Skeletal muscle satellite cell (primary cell): ENCODE results near the gene CC2D1B. TPM values are rescaled to one million over a fixed set of nuclear protein-coding genes. Genes with fewer than 3 reads are reported as not detected.

Source experiments
- H3K27me3 ChIP-seq: 2 replicates; pipeline ENCODE4 v1.7.0; 2013; ENCODE audit warnings: low read length; ENCODE audit not compliant: control insufficient read depth, insufficient read depth
- H3K36me3 ChIP-seq: 2 replicates; pipeline ENCODE4 v1.7.0; 2013; ENCODE audit warnings: mild to moderate bottlenecking, control low read depth, low read length; ENCODE audit not compliant: insufficient read depth
- H3K4me1 ChIP-seq: 2 replicates; pipeline ENCODE4 v1.7.0; 2013; ENCODE audit warnings: low read length; ENCODE audit not compliant: control insufficient read depth, insufficient read depth
- H3K4me2 ChIP-seq: 2 replicates; pipeline ENCODE4 v1.7.0; 2013; ENCODE audit warnings: mild to moderate bottlenecking, low read length
- H3K4me3 ChIP-seq: 2 replicates; pipeline ENCODE4 v1.7.0; 2013; ENCODE audit warnings: low read length
- H3K9ac ChIP-seq: 2 replicates; pipeline ENCODE4 v1.7.0; 2013; ENCODE audit warnings: mild to moderate bottlenecking, low read depth, low read length, moderate library complexity
- H3K9me3 ChIP-seq: replicated peaks from 2 replicates; pipeline ENCODE4 v1.7.0; 2013; ENCODE audit warnings: mild to moderate bottlenecking, control low read depth, low read length
- total RNA-seq: library from RNA; depleted of rRNA; stranded (reverse); fragments of >200 nt; gene quantifications from 2 replicates; pipeline ENCODE4 v1.2.3, GENCODE V29; 2012; rRNA removed

Gene CC2D1B, protein sequence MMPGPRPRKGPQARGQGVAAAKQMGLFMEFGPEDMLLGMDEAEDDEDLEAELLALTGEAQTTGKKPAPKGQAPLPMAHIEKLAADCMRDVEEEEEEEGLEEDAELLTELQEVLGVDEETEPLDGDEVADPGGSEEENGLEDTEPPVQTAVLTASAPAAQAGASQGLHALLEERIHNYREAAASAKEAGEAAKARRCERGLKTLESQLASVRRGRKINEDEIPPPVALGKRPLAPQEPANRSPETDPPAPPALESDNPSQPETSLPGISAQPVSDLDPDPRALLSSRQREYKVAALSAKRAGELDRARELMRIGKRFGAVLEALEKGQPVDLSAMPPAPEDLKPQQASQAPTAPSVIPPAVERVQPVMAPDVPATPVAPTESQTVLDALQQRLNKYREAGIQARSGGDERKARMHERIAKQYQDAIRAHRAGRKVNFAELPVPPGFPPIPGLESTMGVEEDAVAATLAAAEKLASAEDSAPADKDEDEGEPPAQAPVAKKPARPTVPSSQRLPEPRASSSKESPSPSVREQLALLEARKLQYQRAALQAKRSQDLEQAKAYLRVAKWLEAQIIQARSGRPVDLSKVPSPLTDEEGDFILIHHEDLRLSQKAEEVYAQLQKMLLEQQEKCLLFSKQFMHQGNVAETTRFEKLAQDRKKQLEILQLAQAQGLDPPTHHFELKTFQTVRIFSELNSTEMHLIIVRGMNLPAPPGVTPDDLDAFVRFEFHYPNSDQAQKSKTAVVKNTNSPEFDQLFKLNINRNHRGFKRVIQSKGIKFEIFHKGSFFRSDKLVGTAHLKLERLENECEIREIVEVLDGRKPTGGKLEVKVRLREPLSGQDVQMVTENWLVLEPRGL
- total RNA-seq: 20.8 and 24.6 TPM in 2 replicates

DNA sequence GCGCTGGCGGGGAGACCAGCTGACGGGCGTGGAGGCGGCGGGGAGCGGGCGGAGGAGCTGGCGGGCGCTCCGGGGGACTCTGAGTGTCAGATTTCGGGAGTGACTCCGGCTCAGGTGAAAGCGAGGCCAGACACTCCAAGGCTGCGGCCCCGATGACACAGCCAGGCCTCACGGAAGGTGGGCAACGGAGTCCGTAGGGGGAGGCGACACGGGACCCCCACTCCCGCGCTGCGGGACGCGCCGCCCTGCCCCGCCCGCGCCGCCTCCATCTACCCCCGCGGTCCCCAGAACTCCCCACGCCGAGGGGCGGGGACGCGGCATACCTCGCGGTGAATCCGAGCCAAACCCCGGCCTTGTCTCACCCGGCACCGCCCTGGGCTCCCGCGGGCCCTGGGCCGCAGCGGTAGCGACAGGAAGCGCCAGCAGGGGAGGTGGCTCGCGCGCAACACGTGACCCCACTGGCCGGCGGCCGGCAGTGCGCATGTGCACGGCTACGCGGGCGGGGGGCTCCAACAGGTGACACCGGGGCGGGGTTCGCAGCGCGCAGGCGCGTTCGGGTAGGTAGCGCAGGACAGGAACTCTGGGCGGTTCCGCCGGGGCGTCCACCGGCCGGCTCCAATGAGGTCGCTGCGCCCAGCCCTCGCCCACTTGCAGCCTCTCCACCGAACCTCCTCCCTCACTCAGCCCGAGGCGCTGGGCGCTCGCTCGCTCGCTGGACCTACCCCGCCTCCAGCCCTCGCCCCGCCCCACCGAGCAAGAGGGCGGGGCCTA is at the start of gene CC2D1B:
Gene CC2D1B (minus strand): TSS at position 460 of the 771 bp plus-strand sequence. CDS start 1,585 bp downstream, outside the sequence.
- Histone ChIP-seq H3K4me3 (peak within 1 kb of the TSS; percentile 94), H3K27me3 (no peaks in the 10 kb centered on the region)

DNA sequence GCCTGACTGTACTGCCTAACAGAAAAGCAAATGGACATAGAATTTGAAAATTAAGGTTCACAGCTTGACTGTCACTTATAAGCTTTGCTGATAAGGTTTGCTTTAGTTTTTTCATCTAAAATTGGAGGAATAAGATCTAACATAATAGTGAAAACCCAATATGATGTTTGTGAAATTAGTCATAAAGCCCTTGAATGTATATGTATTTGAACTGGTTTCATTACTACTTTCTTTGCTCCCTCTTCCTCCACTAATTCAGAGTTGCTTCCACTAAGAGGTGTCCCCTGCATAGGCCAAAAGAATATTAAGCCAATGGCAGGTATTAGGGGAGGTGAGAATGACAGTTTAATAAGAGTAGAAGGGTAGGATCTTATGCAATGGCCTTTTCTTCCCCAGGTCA is 48.9 kb upstream of the CC2D1B start:
- no peak overlapping the region for H3K4me2 ChIP-seq
- peaks cover 80% of the 10 kb centered on the region for H3K36me3 ChIP-seq
- H3K9me3 ChIP-seq: no peaks in the 10 kb centered on the region
- no peaks in the 10 kb centered on the region for H3K4me1 ChIP-seq
- H3K9ac ChIP-seq: no peak overlapping the region
- H3K27me3 ChIP-seq: no peaks in the 10 kb centered on the region
- no peak overlapping the region for H3K4me3 ChIP-seq

More for the DNA sequence above, at the start of gene CC2D1B:
- H3K9ac ChIP-seq: peak within 1 kb of the TSS; percentile 95
- H3K4me1 ChIP-seq: peaks cover 16% of the 10 kb centered on the region
- H3K4me2 ChIP-seq: peak within 1 kb of the TSS; percentile 95
- H3K36me3 ChIP-seq: peaks cover 20% of the 10 kb centered on the region
- H3K9me3 ChIP-seq: no peaks in the 10 kb centered on the region

DNA sequence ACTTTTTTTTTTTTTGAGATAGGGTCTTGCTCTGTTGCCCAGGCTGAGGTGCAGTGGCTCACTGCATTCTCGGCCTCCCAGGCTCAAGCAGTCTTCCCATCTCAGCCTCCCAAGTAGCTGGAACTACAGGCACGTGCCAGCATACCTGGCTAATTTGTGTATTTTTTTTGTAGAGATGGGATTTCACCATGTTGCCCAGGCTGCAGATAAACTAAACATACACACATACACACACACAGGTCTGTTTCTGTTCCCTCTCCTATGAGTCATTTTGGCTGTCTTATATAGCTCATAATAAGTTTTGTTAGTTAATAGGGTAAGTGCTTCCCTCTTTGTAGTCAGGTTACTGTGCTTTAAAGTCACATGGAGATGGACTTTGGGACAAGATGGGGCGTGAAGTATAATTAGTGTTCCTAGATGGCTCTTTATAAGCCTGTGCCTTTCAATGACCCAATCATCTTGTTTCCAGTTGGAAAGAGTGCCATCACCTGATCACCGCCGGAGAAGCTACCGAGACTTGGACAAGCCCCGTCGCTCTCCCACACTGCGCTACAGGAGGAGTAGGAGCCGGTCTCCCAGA is 47.5 kb upstream of the CC2D1B start:
- Histone ChIP-seq H3K4me2 (no peak overlapping the region), H3K4me1 (no peaks in the 10 kb centered on the region), H3K4me3 (no peak overlapping the region), H3K9me3 (no peaks in the 10 kb centered on the region), H3K9ac (no peak overlapping the region), H3K36me3 (peaks cover 83% of the 10 kb centered on the region), H3K27me3 (no peaks in the 10 kb centered on the region)

DNA sequence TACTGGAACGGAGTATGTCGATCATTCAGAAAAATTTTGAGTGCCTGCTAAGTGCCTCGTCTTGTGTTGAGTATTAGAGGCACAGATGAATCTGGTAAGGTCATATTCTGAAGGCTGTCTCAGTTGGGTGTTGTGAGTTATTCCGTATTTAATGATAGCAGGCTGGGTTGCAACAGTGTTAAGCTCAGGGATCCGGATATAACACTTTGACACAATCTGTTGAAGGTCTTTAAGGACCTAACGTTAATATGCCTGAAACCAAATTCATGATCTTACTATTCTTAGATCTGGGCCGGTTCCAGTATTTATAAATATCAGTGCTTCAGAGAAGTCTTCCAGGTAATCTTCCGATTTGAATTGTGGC is 39.0 kb upstream of the CC2D1B start:
- peak overlapping the region; percentile 97 for H3K4me3 ChIP-seq
- no peaks in the 10 kb centered on the region for H3K9me3 ChIP-seq

DNA sequence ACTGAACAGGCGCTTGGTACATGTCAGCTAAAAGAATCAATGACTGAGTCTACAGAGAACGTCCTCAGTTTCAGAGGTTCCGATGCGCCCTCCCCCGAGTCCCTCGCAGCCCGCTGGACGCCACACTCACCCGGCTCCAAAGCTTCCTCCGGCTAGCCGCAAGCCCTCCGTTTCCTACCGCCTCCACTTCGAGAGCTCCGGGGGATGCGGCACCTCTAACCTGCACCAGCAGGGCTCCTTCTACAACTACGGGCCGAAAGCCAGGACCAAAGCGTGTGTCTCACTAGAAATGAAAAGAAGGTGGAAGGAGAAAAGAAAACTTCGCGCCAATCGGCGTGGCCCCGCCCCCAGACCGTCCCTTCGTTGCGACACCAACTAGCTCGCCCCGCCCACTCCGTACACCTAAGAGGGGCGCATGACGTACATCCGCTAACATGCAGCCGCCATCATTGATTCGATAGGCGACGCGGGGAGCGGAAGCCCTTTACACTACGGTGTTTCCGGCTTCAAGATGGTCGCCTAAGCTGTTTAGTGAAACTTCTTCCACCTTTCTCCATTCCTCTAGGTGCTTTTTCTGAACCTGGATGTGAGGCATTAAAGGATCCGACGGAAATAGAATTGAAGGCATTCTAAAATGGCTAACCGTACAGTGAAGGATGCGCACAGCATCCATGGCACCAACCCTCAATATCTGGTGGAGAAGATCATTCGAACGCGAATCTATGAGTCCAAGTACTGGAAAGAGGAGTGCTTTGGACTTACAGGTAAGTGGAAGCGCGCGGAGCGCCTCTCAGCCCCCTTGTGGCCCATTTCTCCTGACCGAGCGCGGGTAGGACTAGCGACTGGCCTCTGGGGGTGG is 38.3 kb upstream of the CC2D1B start, which contains the start of the genes ORC1 and PRPF38A:
Gene ORC1 (minus strand): TSS at position 308 of the 859 bp plus-strand sequence. CDS start 2,200 bp downstream, outside the sequence.
Gene PRPF38A (plus strand): TSS at position 487 of the 859 bp plus-strand sequence. CDS start 148 bp downstream, at position 635.
- Histone ChIP-seq H3K9me3 (no peaks in the 10 kb centered on the region), H3K27me3 (no peaks in the 10 kb centered on the region), H3K9ac (peak within 1 kb of the TSS; percentile 99), H3K4me3 (peak within 1 kb of the TSS; percentile 97), H3K36me3 (peaks cover 32% of the 10 kb centered on the region), H3K4me2 (peak within 1 kb of the TSS; percentile 95), H3K4me1 (peaks cover 13% of the 10 kb centered on the region)

More for the DNA sequence above, 39.0 kb upstream of the CC2D1B start:
- Histone ChIP-seq H3K36me3 (peaks cover 37% of the 10 kb centered on the region), H3K27me3 (no peaks in the 10 kb centered on the region), H3K4me2 (peak overlapping the region; percentile 95), H3K9ac (peak overlapping the region; percentile 99), H3K4me1 (peaks cover 13% of the 10 kb centered on the region)

DNA sequence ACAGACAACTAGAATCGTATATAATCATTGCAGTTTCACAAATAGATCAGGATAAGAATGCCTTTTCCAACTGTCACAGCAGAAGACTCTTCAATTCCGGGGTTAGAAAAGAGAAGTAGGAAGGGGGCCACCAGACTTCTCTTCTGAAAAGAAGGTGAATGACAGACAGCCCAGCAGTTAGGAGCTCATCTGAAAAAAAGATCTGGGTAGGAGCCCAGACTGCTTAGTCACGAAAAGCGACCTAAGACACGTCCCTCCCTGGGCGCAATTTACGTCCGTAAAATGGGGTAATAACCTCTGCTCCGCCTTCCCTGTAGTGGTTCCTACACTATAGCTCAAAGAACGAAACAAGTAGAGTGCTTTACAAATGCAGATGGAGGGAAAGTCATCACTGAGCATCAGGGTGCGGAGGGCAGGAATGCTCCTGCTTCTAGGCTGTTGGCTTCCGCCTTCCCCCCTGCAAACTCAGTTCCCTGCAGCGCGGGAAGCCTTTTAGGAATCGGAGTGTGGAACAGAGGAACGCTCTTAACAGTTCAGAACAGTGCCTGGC is 37.6 kb upstream of the CC2D1B start:
- Histone ChIP-seq H3K27me3 (no peaks in the 10 kb centered on the region), H3K36me3 (peaks cover 25% of the 10 kb centered on the region), H3K9me3 (no peaks in the 10 kb centered on the region), H3K4me1 (peaks cover 13% of the 10 kb centered on the region), H3K4me2 (peak overlapping the region; percentile 95), H3K9ac (peak overlapping the region; percentile 99), H3K4me3 (peak overlapping the region; percentile 97)

DNA sequence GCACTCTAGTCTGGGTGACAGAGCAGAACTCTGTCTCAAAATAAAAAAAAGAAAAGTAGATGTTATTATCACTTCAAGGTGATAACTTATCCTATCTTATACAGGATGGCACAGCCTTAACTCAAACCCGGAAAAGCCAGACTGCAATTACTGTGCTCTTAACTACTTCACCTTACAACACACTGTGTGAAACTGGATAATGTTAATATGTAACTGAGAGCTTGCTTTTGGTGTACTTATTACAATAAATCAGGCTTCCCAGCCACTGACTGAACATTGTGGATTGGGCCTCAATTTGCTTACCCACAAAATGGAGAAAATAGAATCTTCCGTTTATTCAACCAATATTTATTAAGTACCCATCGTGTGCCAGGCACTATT is 36.8 kb upstream of the CC2D1B start:
- Histone ChIP-seq H3K9me3 (no peaks in the 10 kb centered on the region), H3K36me3 (peaks cover 20% of the 10 kb centered on the region), H3K4me2 (peak overlapping the region; percentile 95), H3K4me1 (peaks cover 13% of the 10 kb centered on the region), H3K27me3 (no peaks in the 10 kb centered on the region), H3K4me3 (peak overlapping the region; percentile 97), H3K9ac (peak overlapping the region; percentile 99)

DNA sequence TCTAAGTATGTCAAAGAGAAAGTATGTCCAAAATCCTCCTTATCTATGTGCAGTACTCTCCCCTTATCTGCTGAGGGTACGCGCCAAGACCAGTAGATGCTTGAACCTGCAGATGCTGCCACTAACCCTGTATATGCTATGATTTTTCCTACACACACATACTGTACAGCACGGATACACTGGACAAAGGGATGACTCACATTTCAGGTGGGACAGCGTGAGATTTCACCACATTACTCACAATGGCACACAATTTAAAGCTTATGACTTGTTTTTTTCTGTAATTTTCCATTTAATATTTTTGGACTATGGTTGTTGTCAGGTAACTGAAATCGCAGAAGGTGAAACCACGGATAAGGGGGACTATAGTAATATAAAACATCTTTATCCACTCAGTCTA is 34.1 kb upstream of the CC2D1B start:
- no peak overlapping the region for H3K4me2 ChIP-seq
- no peak overlapping the region for H3K4me3 ChIP-seq
- H3K36me3 ChIP-seq: peaks cover 19% of the 10 kb centered on the region
- H3K9me3 ChIP-seq: no peaks in the 10 kb centered on the region
- peaks cover 8% of the 10 kb centered on the region for H3K4me1 ChIP-seq
- H3K9ac ChIP-seq: no peak overlapping the region
- H3K27me3 ChIP-seq: no peaks in the 10 kb centered on the region

DNA sequence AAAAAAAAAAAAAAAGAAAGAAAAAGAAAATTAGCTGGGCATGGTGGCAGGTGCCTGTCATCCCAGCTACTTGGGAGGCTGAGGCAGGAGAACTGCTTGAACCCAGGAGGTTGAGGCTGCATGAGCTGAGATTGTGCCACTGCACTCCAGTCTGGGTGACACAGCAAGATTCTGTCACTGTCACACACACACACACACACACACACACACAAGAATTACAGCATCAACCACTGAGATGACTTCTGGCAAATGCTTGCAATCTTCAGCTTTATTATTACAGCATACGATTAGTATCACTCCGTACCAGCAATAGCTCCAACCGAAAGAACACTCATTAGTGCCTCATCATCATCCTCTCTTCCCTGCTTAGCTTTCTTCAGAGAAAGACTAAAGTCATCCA is 33.6 kb upstream of the CC2D1B start:
- Histone ChIP-seq H3K4me1 (peaks cover 8% of the 10 kb centered on the region), H3K9ac (no peak overlapping the region), H3K36me3 (peaks cover 20% of the 10 kb centered on the region), H3K4me3 (no peak overlapping the region), H3K27me3 (no peaks in the 10 kb centered on the region), H3K4me2 (no peak overlapping the region), H3K9me3 (no peaks in the 10 kb centered on the region)

DNA sequence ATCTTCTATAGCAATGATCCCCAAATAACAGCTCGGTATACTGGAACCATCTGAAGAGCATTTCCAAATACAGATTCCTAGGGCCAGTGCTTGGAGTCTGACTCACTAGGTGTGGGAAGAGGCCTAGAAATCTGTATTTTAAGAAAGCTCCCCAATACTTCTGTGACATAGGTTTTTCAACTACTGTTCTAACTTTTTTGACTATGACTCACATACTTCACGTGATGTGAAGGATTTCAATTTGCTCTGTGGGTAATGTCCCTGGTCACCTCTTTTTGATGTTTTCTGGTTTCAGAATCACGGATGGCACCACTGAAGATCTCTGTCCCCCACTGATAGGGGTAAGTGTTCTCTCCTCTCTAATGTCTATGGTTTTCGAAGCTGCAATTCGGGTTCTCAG is 27.2 kb upstream of the CC2D1B start:
- no peak overlapping the region for H3K9ac ChIP-seq
- H3K4me3 ChIP-seq: no peak overlapping the region
- H3K36me3 ChIP-seq: peaks cover 26% of the 10 kb centered on the region
- H3K4me1 ChIP-seq: no peaks in the 10 kb centered on the region
- H3K9me3 ChIP-seq: no peaks in the 10 kb centered on the region
- no peak overlapping the region for H3K4me2 ChIP-seq
- H3K27me3 ChIP-seq: no peaks in the 10 kb centered on the region
